GM18858 (cell line): ENCODE results near the gene FCMR.

Experiments used
- ATAC-seq: cut with Tn5 transposase; IDR thresholded peaks from one replicate; pipeline ENCODE4 v1.9.1; 2021; ENCODE audit not compliant: unreplicated experiment

Gene FCMR

GRCh38 chr1:206902702-206903101 is 19.0 kb downstream of the FCMR start:
- ATAC-seq, result no peak

GRCh38 chr1:206901944-206902343 is 19.8 kb downstream of the FCMR start:
- no peak for ATAC-seq

- ATAC-seq, result no peak
Measured at GRCh38 chr1:206900149-206900548, 21.6 kb downstream of the FCMR start.

GRCh38 chr1:206899717-206900116 is 22.0 kb downstream of the FCMR start:
- ATAC-seq, result no peak

GRCh38 chr1:206898915-206899431 is 22.8 kb downstream of the FCMR start:
- ATAC-seq, result no peak

- ATAC-seq, result no peak
Measured at GRCh38 chr1:206898089-206898914, 23.4 kb downstream of the FCMR start.

- ATAC-seq, result no peak
Measured at GRCh38 chr1:206897175-206897574, 24.6 kb downstream of the FCMR start, which contains the start of gene IL24. Gene IL24 (plus strand): TSS chr1:206897443. CDS start chr1:206897833, 390 bp downstream.

GRCh38 chr1:206896261-206896660 is 25.5 kb downstream of the FCMR start:
- ATAC-seq, result no peak

GRCh38 chr1:206895837-206896242 is 25.9 kb downstream of the FCMR start:
- no peak for ATAC-seq

GRCh38 chr1:206895325-206895724 is 26.4 kb downstream of the FCMR start:
- no peak for ATAC-seq

GRCh38 chr1:206893380-206893779 is 28.4 kb downstream of the FCMR start:
- no peak for ATAC-seq

GRCh38 chr1:206892351-206892984 is 29.3 kb downstream of the FCMR start:
- ATAC-seq, result no peak

- ATAC-seq, result no peak
Measured at GRCh38 chr1:206891412-206891811, 30.3 kb downstream of the FCMR start.

GRCh38 chr1:206890125-206891060 is 31.3 kb downstream of the FCMR start:
- no peak for ATAC-seq

- ATAC-seq, result no peak
Measured at GRCh38 chr1:206887701-206888100, 34.0 kb downstream of the FCMR start.

GRCh38 chr1:206886831-206887230 is 34.9 kb downstream of the FCMR start:
- ATAC-seq, result no peak

GRCh38 chr1:206885341-206886060 is 36.2 kb downstream of the FCMR start:
- no peak for ATAC-seq

GRCh38 chr1:206883876-206884275 is 37.9 kb downstream of the FCMR start:
- ATAC-seq, result no peak

- no peak for ATAC-seq
Measured at GRCh38 chr1:206883160-206883559, 38.6 kb downstream of the FCMR start.

GRCh38 chr1:206882555-206882954 is 39.2 kb downstream of the FCMR start:
- ATAC-seq, result no peak
